ENCODE results near the gene EPB41L3.
"Not testable (repeated sequence)": the region's sequence is repeated elsewhere in the genome, so short reads cannot be mapped to it uniquely, and the experiment has no call there.

DNA sequence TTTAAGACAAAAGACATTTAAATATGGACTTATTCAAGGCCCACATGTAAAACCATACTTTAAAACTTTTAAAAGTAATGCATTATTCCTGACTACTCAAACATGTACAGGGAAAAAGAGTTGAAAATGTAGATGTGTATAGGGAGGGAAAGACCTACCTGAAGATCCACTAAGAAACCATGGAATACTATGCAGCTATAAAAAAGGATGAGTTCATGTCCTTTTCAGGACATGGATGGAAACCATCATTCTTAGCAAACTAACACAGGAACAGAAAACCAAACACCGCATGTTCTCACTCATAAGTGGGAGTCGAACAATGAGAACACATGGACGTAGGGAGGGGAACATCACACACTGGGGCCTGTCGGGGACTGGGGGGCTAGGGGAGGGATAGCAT lies 55.8 kb downstream of the EPB41L3 start:
- not testable (repeated sequence) for TF ChIP-seq CTCF (optimal IDR thresholded peaks at IDR 0.05 in 1 of 3, IDR thresholded peaks at IDR 0.05 in 1 of 3, conservative IDR thresholded peaks at IDR 0.05 in 1 of 3; ENCODE audit: extremely low read depth in 1 of 3, insufficient read depth in 2 of 3, low read length in 3 of 3); EZH2 (IDR thresholded peaks at IDR 0.05; ENCODE audit: low read length)

Data from keratinocyte (primary cell).